Cerebellar nuclear complex (tissue), 1 donor: ENCODE results near the gene GPR89A.
"Not testable (repeated sequence)": the region's sequence is repeated elsewhere in the genome, so short reads cannot be mapped to it uniquely, and the experiment has no call there.

Source experiments
- DNase-seq, 2 experiments: peaks; one replicate each; lab custom pipeline; 2025; lab: John Stamatoyannopoulos, UW

GPR89A gene

DNA sequence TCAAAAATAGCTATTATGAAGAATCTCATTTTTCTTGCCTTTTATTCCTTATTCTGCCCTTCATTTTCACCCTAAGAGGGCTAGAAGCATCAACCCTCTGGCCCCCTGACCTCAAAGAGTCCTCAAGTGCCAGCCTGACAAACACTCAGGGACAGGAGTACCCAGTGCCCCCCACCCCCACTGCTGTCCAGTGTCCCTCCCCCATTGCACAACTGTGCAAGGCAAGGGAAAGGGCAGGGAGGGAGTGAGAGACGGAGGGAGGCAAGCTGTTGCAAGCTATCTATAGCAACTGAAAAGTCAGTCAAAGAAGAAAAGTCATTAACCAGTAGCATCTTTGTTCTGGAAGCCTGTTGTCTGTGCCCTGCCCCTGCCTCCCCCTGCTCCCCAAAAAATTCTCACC is 78.3 kb downstream of the GPR89A start:
- DNase-seq, result not testable (repeated sequence)

DNA sequence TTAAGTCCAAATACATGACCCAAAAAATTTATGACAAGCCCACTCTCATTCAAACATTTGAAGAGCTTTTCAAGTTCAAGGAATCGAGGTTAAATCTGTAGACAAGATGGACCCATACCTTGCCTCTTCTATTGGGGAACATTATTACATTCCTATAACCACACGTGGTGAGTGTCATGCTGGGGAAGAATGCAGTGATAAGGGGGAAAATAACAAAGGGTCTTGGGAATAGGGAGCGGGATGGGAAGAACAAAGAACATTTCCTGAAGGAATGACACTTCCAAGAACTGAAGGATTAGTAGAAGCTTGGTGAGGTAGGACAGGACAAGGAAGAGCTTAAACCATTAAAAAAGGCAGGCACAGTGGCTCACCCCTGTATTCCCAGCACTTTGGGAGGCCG is 80.5 kb downstream of the GPR89A start:
- DNase-seq, result no peak

DNA sequence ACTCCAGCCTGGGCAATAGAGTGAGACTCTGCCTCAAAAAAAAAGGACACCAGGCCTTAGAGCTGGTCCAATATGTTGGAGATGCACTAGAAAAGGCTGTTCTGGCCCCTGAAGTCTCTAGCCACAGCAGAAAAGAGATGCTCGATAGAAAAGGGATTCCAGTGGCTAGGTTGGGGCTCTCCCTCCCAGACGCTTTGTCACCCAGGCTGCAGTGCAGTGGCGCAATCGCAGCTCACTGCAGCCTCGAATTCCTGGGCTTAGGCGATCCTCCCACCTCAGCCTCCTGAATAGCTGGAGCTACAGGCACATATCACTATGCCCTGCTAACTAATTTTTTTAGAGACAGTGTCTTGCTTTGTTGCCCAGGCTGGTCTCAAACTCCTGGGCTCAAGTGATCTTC is 81.1 kb downstream of the GPR89A start:
- no peak for DNase-seq

DNA sequence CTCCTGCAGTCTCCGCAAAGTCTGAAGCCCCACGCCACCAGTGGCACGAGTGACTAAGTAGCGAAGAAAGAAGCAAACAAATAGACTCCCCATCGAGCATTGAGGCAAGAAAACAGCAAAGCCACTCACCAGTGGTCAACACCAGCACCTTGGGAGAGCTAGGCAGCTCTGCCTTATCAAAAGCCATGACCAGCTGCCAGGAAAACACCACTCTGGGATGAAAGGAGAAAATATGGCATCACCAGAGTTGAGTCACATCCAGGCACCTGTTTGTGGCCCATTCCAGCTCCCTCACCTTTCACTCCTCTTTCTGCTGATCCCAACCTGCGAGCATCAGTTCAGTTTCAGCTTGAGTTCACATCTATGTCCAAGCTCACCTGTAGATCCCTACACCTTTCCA is 82.1 kb downstream of the GPR89A start:
- no peak for DNase-seq

DNA sequence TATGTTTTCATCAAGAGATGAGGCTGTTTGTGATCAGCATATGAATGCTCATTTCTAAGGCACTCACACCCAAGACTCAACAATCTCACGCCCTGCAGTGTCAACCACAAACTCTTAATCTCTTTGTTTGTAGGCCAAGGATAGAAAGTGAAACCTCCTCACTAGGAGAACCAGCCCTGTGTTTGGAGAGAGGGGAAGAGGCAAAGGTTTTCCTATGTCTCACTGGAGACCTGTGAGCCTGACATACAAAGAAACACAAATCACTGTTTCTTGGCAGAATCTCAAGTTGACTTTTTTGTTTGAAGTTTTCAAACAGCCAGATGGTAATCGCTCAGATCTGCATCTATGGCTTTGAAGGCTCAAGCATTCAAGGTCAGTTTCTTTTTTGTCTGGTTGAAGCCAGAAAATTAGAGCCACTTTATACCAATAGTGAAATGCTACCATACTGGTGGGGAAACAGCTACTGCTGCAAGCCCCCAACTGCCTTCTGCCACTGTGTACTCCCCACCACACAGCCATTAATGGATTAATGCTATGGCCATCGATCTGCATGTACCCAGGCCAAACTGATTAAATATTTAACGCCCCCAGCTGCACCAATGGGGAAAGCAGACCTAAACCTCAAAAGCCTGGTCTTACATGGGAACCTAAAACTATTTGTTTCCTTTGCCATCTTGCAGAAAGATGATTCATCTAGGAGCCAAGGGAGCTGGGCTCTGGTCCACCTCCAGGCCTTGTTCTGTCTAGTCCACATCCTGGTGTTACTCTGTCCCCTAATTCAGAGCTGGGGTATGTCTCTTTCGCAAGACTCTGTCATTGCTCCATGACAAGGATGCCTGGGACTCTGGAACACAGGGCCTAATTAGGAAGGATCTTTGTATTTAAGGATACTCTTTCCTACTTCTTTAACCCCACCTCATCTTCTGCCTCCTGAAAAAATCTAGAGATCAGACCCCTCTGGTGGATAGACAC is 83.1 kb downstream of the GPR89A start:
- no peak for DNase-seq

DNA sequence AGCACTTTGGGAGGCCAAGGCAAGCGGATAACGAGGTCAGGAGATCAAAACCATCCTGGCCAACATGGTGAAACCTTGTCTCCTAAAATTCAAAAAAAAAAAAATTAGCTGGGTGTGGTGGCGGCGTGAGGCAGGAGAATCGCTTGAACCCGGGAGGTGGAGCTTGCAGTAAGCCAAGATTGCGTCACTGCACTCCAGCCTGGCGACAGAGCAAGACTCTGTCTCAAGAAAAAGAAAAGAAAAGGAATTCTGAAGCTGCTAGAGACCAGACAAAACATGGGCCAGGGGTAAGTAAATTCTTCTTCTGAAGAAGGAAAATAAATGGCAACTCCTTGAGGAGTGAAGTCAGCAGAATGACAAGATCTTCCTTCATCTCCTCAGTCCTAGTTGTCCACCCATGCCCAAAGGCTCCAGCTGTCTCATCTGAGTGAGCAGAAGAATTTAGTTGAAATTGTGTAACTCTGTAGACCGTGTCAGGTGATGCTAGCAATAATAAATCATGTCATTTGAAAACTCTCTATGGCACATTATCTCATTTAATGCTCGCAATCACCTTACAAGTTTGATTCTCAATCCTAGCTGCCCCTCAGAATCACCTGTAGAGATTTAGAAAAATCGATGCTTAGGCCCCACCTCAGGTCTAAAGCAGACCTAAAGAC is 85.1 kb downstream of the GPR89A start:
- no peak for DNase-seq

DNA sequence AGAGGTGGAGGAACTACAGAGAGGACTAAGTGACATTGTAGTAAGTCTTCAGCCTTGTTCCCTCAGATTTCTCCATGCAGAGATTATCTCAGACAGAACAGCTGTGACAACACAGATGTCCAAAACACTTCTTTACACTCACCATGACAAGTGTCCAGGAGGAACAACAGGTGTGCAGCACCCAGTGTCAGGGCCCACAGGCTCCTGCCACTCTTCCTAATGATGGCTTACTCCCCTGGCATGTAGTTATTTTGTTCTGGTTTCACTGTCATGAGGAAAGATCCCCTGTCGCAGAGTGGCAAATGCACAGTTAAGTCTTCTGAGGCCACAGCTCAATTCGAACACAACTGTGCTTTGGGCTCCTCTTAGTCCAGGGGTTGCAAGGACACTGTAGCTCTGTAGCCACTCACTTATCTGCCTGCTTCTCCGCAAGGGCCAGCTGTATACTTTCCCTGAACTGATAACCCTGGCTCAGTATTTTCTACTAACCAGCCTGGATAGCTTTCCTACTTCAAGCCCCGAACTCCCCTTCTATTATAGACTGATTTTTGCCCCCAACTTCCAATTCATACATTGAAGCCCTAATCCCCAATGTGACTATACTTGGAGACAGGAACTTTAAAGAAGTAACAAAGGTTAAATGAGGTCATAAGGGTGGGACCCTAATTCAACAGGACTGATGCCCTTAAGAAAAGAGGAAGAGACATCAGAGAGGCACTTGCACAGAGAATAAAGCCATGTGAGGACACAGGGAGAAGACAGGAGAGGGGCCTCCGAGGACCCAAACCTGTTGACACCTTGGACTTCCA is 88.2 kb downstream of the GPR89A start:
- DNase-seq, result no peak

DNA sequence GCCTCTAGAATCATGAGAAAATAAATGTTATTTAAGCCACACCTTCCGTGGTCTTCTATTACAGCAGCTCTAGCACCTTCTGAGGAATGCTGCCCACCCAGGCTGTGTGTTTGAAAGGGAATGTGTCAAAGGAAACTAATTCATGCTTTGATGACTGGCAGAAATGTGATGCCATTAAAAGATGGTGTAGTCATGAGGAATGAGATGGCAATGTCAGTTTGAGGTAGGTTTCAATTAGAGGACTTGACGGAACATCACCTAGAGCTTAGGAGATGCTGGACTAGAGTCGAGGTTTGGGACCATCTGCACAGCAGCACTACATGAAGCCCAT is 88.8 kb downstream of the GPR89A start:
- DNase-seq, result no peak

DNA sequence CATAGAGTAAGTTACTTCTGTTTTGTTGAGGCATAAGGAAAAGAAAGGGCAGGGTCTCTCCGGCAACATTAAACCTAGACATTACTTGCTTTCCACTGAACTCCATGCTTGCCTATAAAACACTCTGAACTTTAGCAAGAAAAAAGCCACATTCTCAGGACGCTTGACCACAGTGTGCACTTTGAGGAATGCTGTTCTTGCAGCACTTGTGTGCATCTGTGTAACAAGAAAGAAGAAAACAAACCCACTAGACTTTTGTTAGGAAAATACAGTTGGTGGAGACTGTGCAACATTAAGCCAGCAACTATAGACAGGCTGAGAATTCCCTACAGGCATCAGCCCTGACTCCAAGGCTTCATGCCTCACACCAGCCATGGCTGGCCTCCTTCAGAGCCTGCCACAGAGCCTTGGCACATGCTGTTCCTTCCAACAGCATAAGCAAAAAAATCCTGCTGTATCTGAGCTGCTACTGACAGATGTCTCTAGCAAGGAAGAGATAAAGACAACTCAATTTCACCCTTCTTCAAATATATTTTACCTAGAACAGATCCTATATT is 93.6 kb downstream of the GPR89A start:
- DNase-seq, result no peak

DNA sequence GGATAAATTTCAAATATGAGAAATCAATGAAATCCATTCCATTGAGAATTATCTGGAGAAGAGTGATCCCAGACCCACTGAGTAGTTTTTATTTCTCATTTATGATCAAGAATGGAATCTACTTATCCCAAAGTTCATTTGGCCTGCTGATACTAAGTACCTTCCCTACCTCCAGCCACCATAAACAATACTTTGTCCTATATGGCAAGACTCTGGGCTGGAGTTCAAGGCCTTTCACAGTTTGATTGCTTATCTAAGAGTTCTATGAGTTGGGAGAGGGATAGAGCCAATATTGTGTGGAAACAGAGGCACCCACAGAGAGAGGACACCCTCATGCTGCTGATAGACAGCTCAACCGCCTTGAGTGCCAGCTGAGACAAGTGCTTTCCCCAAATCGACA is 94.3 kb downstream of the GPR89A start:
- DNase-seq, result no peak

DNA sequence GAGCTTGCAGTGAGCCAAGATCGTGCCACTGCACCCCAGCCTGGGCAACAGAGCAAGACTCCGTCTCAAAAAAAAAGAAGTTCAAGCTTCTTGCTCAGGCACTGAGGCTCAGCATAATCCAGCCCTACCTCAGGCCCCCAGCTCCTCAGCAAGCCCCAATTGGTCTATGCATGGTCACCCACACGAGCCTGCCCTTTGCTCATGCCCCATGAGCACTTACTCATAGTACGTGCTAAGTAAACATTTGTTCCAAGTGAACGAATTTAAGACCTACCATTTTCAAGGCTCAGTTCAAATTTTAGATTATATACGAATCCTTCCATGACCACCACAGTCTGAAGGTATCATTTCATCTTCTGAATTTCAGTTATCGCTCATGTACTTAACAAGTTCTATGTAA is 95.0 kb downstream of the GPR89A start:
- DNase-seq, result no peak

DNA sequence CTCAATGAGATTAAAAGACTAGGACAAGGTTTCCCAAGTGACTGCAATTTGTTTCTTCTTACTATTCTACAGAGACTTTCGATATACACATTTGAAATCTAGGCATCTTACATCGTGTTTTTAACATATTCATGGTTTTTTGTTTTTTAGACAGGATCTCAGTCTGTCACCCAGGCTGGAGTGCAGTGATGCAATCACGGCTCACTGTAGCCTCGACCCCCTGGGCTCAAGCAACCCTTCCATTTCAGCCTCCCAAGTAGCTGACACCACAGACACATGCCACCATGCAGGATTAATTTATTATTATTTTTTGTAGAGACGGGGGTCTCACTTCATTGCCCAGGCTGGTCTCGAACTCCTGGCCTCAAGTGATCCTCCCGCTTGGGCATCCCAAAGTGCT is 97.8 kb downstream of the GPR89A start:
- no peak for DNase-seq

DNA sequence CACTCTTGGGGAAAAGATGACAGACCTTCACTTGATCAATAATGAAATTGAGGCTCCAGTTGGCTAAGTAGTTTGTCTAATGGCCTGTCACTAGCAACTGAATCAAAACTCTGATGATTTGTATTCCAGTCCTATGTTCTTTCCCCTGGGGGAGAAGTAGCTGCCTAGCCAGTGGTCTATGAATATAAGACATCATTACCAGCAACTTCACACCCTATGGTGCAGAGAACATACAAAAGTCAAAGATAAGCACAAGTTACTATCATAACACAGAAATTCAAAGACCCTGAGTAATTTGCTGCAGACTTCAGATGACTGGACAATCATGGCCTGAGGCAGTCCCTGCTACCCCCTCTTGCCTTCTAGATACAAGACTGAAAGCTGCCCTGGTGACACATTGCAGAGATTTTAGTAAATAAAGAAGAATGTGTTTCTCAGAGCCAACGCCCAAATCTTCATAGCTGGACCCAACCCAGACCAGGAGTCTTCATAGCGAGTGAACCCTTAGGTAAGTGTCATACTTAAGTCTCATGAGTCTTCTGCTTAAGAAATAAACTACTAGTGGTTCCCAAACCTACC is 98.4 kb downstream of the GPR89A start:
- peak in 1 of 2 experiments; percentile 24 for DNase-seq

DNA sequence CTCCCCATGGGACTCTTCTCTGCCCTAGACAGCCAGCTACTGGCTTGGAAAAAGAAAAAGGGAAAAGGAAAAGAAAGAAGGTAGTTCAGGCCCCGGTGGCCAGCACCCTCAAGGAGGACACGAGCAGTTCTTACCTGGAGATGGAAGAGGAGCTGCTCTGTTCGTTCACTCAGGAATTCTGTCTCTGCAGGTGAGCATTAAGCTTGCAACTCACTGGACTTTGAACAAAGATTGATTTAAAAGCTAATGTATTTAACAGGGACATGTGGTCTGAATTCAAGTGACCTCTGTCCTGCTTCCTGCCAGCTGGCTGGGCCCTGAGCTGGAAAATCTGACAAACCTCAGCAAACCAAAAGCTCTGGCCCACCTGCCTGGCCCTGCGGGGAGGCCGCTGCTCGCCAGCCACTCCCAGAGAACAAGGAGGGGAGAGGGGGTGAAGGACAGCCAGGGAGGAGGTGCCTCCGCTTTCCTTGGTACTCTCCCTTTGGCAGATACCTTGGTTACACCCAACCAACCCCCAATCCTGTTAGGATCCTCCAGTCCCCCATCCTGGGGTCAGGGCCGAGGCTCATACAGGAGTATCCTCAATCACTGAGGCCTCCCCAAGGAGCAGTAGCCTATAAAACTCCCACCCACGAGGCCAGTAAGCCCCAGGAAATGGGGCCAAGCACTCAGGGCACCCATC is 99.5 kb downstream of the GPR89A start, which contains the start of gene PDZK1:
Gene PDZK1 (minus strand): TSS at position 186 of the 685 bp plus-strand sequence. CDS start 19,347 bp downstream, outside the sequence.
- DNase-seq, result peak; percentile 55 to 78

DNA sequence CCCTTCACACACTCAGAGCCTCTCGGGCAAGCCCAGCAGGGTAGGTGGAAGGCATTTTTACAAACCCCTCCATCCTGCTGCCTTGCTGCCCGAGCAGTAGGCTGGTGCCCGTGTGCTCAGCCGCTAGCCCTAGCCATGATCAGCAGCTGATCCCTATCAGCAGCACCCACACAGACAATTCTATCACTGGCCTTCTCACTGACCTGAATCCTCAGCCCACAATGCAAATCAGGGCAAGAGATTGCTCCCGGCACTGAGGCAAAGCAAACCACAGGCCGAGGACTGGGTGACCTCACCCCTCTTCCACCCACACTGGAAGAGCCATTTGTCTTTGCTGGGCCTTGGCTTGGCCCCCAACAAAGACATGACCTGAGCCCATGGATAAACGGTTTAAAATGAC is 100.3 kb downstream of the GPR89A start:
- DNase-seq, result no peak

DNA sequence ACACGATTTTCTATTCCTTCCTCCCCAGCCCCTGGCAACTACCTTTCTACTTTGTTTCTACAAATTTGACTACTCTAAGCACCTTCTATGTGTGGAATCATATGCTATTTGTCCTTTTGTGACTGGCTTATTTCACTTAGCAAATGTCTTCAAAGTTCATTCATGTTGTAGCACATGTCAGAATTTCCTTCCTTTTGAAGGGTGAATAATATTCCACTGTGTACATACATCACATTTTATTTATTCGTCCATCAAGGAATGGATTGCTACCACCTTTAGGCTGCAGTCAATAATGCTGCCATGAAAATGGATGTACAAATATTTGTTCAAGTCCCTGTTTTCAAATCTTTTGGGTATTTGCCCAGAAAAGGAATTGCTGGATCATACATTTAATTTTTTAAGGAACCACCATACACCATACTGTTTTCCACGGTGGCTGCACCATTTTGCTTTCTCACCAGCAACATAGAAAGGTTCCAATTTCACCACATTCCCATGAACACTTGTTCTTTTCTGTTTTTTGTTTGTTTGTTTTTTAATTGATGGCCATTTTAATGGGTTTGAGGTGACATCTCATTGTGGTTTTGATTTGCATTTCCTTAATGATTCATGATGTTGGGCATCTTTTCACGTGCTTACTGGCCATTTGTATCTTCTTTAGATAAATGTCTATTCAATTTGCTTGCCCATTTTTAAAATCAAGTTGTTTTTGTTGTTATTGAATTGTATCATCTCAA is 102.7 kb downstream of the GPR89A start:
- DNase-seq, result no peak

DNA sequence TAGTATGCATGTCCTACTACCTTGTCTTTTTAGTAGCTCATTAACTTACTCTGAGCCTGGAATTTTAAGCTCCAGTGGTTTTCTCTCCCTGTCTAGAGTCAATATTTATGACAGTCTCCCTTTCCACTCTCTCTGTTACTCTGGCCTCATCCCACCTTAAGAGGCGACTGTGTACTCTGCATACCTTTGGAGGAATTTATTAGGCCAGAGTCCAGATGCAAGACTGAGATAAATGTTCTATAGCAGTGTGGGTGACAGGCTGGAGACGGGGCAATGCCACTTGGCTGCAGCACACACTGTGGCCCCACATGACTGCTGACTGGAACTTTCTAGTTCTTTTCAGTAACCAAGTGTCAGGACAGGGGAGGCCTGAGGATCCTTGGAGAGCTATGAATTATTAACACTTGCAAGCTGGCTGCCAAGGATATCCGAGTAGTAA is 103.4 kb downstream of the GPR89A start:
- DNase-seq, result no peak

DNA sequence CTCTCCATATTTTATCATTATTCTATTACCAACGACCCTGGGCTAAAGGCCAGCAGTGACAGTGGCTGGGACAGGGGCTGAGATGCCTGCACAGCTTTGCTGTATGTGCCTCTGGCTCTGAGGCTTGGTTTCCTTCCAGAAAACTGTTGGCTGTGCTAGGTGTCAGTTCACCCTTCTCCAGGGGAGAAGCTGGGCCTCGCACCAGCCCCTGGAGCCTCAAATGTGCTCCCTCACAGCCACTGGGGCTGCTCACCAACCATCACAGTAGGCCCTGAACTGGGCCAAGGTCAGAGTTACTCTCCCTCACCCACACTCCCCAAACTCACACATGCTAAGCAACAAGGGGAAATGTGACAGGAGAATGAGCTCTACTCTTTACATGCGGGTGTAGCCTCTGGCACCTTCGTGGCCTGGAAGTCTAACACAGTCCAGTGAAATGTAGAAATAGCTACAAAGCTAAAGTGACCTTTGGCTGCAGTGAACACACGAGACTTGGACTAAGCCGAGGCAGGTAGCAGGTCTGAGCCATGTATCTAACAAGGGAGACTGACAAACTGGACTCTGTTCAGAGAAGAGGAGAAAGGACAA is 106.8 kb downstream of the GPR89A start:
- DNase-seq, result no peak

DNA sequence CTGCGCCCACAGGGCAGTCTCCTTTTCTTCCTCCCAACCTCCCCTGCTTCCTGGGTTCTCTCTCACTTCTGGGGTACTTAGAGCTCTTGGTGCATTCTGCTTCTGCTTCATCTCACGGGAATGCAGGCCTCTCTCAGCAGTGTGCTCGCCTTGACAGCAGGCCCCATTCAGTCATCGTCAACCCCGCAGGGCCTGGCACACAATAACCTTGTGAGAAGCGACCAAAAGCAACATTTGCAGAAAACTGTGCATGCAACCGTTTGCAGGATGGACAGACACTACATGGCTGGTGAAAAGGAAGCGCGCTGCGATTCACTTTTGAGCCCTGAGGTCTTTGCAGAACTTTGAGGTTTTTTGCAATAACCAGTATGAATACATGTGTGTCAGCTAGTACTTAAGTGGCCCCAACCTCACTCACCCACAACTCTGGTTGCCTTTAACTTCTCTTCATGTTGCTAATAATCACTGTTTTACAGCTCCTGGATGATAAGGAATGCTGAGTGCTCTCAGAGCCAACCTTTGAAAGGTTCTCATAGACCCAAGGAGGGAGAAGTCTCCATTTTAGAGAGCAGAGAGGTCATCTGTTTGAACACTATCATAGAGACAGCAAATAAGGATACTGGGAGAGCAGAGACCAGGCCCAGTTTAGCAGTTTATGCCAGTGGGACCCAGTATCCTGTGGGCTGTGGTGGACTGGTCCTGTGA is 109.0 kb downstream of the GPR89A start:
- DNase-seq, result no peak
